ENCODE measurements around the gene HEG1. TPM values are rescaled to one million over a fixed set of nuclear protein-coding genes. Genes with fewer than 3 reads are reported as not detected.

Gene HEG1
- total and polyA plus RNA-seq, 9 donors, result 12.2 to 64.7 (median 35.6) TPM

DNA sequence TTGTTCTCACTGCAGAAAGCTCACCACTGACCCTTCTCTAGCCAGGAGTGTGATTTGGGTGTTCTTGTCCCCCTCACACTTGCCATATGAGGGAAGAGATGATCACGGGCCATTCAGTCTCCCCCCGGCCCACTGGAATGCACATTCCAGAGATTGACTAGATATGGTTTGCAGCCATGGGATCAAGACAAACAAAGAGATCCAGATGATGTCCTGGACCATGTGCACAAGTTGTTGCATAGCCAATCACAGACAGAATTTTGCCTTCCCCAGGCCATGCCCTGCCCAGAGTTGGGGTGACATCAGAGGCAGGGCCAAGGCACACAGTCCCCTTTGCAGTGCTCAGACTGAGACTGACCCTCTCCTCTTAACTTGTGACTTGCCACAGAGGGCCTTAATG lies 136.0 kb downstream of the HEG1 start:
- intact Hi-C loops (cut with DNase I), result no loop called here
- no peaks in the 10 kb centered on the region for H3K27me3 ChIP-seq
- TF ChIP-seq EP300 (IDR thresholded peaks at IDR 0.05), result no peak
- TF ChIP-seq, protein P1, sequence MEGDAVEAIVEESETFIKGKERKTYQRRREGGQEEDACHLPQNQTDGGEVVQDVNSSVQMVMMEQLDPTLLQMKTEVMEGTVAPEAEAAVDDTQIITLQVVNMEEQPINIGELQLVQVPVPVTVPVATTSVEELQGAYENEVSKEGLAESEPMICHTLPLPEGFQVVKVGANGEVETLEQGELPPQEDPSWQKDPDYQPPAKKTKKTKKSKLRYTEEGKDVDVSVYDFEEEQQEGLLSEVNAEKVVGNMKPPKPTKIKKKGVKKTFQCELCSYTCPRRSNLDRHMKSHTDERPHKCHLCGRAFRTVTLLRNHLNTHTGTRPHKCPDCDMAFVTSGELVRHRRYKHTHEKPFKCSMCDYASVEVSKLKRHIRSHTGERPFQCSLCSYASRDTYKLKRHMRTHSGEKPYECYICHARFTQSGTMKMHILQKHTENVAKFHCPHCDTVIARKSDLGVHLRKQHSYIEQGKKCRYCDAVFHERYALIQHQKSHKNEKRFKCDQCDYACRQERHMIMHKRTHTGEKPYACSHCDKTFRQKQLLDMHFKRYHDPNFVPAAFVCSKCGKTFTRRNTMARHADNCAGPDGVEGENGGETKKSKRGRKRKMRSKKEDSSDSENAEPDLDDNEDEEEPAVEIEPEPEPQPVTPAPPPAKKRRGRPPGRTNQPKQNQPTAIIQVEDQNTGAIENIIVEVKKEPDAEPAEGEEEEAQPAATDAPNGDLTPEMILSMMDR (IDR thresholded peaks at IDR 0.05), result no peak
- no peak for TF ChIP-seq POLR2A (IDR thresholded peaks at IDR 0.05)
- no peaks in the 10 kb centered on the region for H3K9me3 ChIP-seq
- no peak overlapping the region for H3K4me3 ChIP-seq
- H3K27ac ChIP-seq, result no peak overlapping the region
- WGBS, 3 donors, result 23 to 41% (median 26%) methylated on average over 2 of the region's 2 CpGs
- H3K36me3 ChIP-seq, result no peaks in the 10 kb centered on the region
- no peak for DNase-seq
- no peaks in the 10 kb centered on the region for H3K4me1 ChIP-seq (ENCODE audit: insufficient read depth)

DNA sequence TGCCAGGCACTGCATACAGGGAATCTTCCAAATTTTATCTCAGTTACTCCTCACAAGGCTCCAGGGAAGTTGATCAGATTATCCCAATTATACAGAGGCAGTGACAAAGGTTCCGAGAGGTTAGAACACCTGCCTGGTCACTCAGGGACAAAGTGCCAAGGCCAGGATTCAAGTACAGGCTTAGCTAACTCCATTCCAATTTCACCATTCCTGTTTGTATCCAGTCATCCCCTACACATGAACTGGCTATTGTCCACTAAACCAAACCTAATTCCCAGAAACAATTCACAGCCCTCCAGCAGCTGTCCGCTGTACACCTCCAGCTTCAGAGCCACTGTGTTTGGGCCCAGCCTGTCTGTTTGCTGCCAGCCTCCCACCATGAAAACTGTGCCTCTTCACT lies 137.3 kb downstream of the HEG1 start:
- no peak overlapping the region for H3K27ac ChIP-seq
- no peak for DNase-seq
- no peaks in the 10 kb centered on the region for H3K9me3 ChIP-seq
- no peaks in the 10 kb centered on the region for H3K36me3 ChIP-seq
- no peak overlapping the region for H3K4me3 ChIP-seq
- H3K27me3 ChIP-seq, result no peaks in the 10 kb centered on the region
- WGBS, 3 donors, result 88 to 95% (median 94%) methylated on average over 2 of the region's 2 CpGs
- intact Hi-C loops (cut with DNase I), result no loop called here
- TF ChIP-seq EP300 (IDR thresholded peaks at IDR 0.05), result no peak
- TF ChIP-seq, protein P1 (IDR thresholded peaks at IDR 0.05), result no peak
- no peak for TF ChIP-seq POLR2A (IDR thresholded peaks at IDR 0.05)
- no peaks in the 10 kb centered on the region for H3K4me1 ChIP-seq (ENCODE audit: insufficient read depth)

DNA sequence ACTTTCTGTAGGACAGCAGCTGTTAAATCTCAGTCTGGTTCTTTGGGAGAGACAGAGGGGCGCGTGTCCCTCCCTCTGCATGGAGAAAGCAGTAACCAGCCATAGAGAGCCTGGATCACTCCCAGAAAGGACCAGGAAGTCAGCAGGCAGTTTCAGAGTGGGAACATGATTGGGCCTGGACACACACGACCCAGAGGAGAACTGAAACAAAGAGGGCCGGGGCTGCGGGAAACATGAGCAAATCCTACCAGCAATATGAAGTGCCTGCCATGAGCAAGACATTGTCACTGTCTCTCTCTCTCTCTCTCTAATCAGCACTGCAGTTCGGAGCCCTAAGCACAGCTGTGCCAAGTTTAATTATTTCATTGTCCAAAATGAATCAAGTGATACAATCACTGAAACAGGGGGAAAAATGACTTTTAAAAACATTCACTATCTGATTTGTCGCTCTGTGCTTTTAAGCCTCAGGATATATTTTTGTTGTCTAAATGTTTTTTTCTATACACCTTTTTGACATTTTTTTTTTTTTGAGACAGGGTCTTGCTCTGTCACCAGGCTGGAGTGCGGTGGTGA lies 138.9 kb downstream of the HEG1 start:
- H3K36me3 ChIP-seq, result no peaks in the 10 kb centered on the region
- H3K4me1 ChIP-seq (ENCODE audit: insufficient read depth), result no peaks in the 10 kb centered on the region
- no peaks in the 10 kb centered on the region for H3K27me3 ChIP-seq
- TF ChIP-seq EP300 (IDR thresholded peaks at IDR 0.05) (no peak), POLR2A (IDR thresholded peaks at IDR 0.05) (no peak)
- TF ChIP-seq, protein P1 (IDR thresholded peaks at IDR 0.05), result no peak
- no peak for DNase-seq
- no peak overlapping the region for H3K4me3 ChIP-seq
- H3K27ac ChIP-seq, result no peak overlapping the region
- intact Hi-C loops (cut with DNase I), result no loop called here
- no peaks in the 10 kb centered on the region for H3K9me3 ChIP-seq
- 58 to 61% (median 61%) methylated on average over 8 of the region's 8 CpGs for WGBS, 3 donors

Small RNA genes within 50 kb of the gene (small RNA-seq; reads per million reads assigned to genes)
- not detected for gene RNA5SP137

Other genes with a start within 250 kb of the HEG1 start
- 100 to 1,000 TPM in 1 of 7 donors, 10 to 100 TPM in 6; 31.0 to 109 (median 38.0) TPM for gene ITGB5, start 168.6 kb downstream of the HEG1 start, total RNA-seq
- gene ITGB5, start 168.6 kb downstream of the HEG1 start, polyA plus RNA-seq, result 10 to 100 TPM; 32.6 to 82.8 TPM
- 1 to 10 TPM in 1 of 7 donors, under 1 TPM in 3, not detected in 3; 0.15 to 1.5 (median 0.37) TPM for gene MUC13, start 121.2 kb downstream of the HEG1 start, total RNA-seq
- gene MUC13, start 121.2 kb downstream of the HEG1 start, polyA plus RNA-seq, result under 1 TPM in 1 of 2 donors, not detected in 1; 0.04 TPM
- 10 to 100 TPM in 1 of 7 donors, 1 to 10 TPM in 3, under 1 TPM in 3; 0.28 to 11.5 (median 1.5) TPM for gene SLC12A8, start 156.8 kb upstream of the HEG1 start, total RNA-seq
- 10 to 100 TPM in 1 of 2 donors, under 1 TPM in 1; 0.57 to 11.0 TPM for gene SLC12A8, start 156.8 kb upstream of the HEG1 start, polyA plus RNA-seq